Measurements from ENCODE around the gene RBM12. TPM values are rescaled to one million over a fixed set of nuclear protein-coding genes. Genes with fewer than 3 reads are reported as not detected.
A peak's percentile ranks its signal among the peaks of the same experiment; 100 is the strongest.

RBM12 gene
- total and polyA plus RNA-seq, 2 donors (not counting 1 experiment from before 2014, with no cell fraction given): 52.7 to 144 TPM

DNA sequence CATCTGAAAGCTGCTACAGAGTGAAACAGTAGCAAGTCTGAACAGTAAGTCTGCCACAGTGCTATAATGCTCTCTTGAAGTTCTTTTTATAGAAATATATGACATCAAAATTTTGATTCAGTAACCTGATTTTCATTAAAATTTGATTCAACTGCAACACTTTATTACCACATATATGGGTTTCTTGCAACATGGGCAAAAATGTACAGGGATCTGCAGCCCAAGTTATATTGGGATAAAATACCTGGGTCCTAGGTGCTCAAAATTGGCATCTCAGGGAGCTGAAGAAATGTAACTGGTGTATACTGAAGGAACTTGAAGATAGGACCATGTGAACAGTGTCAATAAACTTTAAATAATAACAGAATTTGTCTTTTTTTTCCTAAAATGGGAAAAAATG is 45.3 kb upstream of the RBM12 start:
- intact Hi-C loops (cut with micrococcal nuclease): no loop called here
- H2AFZ ChIP-seq (ENCODE audit: insufficient read depth, low read depth, low read length, poor library complexity, severe bottlenecking): no peak overlapping the region
- H3K4me1 ChIP-seq (ENCODE audit: control insufficient read depth in 2 of 2, insufficient read depth in 2 of 2, low read length in 2 of 2): peaks cover 0 to 5% of the 10 kb centered on the region in 2 donors
- peaks cover 49% of the 10 kb centered on the region for H3K79me2 ChIP-seq (ENCODE audit: control insufficient read depth, insufficient read depth, low read length)
- peaks cover 23 to 89% of the 10 kb centered on the region in 2 experiments for H3K36me3 ChIP-seq (replicated peaks in 1 of 2; ENCODE audit: control extremely low read depth in 1 of 2, control insufficient read depth in 1 of 2, extremely low read depth in 1 of 2, insufficient read depth in 2 of 2, low read length in 1 of 2)
- Mint-ChIP-seq H3K4me1 (peaks cover 31% of the 10 kb centered on the region), H3K4me3 (no peak overlapping the region), H3K9me3 (ENCODE audit: insufficient read depth) (no peaks in the 10 kb centered on the region), H3K27ac (no peak overlapping the region), H3K27me3 (no peaks in the 10 kb centered on the region)
- H3K27me3 ChIP-seq (replicated peaks in 1 of 4; ENCODE audit: control extremely low read depth in 1 of 4, control insufficient read depth in 3 of 4, insufficient read depth in 4 of 4, low read length in 3 of 4): no peaks in the 10 kb centered on the region
- no peak overlapping the region for H3K4me3 ChIP-seq (ENCODE audit: control extremely low read depth in 1 of 5, extremely low read depth in 1 of 5, insufficient read depth in 1 of 5, low read depth in 2 of 5, low read length in 4 of 5)
- H3K27ac ChIP-seq (ENCODE audit: low read length in 2 of 2): no peak overlapping the region
- ChIA-PET CTCF (interaction anchor here (1.6 to 1.9 kb wide), 3 partner anchors 11 to 246 kb away, joined by 4 to 5 read pairs (median 4); partner anchors contain the start of genes NFS1, RBM39 and ROMO1), POLR2A (interaction anchor here (1.2 kb wide), 1 partner anchor 11 kb away, joined by 3 read pairs; the partner anchor contains the start of genes NFS1 and ROMO1)
- ATAC-seq (ENCODE audit: low read depth) (no peak), DNase-seq (no peak)
- TF ChIP-seq EZH2 (IDR thresholded peaks at IDR 0.05; ENCODE audit: borderline replicate concordance, insufficient read depth, low read depth, low read length, poor library complexity, severe bottlenecking): no peak
- TF ChIP-seq, protein P1, sequence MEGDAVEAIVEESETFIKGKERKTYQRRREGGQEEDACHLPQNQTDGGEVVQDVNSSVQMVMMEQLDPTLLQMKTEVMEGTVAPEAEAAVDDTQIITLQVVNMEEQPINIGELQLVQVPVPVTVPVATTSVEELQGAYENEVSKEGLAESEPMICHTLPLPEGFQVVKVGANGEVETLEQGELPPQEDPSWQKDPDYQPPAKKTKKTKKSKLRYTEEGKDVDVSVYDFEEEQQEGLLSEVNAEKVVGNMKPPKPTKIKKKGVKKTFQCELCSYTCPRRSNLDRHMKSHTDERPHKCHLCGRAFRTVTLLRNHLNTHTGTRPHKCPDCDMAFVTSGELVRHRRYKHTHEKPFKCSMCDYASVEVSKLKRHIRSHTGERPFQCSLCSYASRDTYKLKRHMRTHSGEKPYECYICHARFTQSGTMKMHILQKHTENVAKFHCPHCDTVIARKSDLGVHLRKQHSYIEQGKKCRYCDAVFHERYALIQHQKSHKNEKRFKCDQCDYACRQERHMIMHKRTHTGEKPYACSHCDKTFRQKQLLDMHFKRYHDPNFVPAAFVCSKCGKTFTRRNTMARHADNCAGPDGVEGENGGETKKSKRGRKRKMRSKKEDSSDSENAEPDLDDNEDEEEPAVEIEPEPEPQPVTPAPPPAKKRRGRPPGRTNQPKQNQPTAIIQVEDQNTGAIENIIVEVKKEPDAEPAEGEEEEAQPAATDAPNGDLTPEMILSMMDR (IDR thresholded peaks at IDR 0.05): no peak
- peaks cover 49% of the 10 kb centered on the region for H4K20me1 ChIP-seq (ENCODE audit: control insufficient read depth, insufficient read depth, low read length, poor library complexity, severe bottlenecking)
- no peak overlapping the region for H3K4me2 ChIP-seq (replicated peaks; ENCODE audit: low read depth, low read length, poor library complexity, severe bottlenecking)
- H3K9me3 ChIP-seq (ENCODE audit: control extremely low read depth in 1 of 3, control insufficient read depth in 2 of 3, insufficient read depth in 1 of 3, low read length in 2 of 3): no peaks in the 10 kb centered on the region
- no peak overlapping the region for H3K9ac ChIP-seq (ENCODE audit: low read length)

DNA sequence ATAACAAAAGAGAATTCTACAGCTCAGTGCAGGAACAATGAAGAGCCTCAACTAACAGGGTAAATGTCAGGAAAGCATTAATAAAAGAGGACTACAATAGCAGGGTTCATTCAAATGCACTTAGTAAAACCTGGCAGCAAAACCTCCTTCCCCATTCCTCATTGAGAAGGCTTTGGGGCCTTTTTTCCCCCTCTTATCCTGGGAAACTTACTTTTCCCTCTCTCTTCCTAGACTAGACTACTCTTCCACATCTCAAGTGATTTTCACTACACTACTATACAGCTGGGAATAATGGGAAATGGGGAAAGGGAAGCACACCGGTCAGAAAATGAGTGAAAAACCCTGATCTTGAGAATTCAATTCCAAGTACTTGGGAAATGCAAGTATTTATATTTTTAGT is 44.6 kb upstream of the RBM12 start:
- POLR2A ChIA-PET: no interaction called here
- peaks cover 0 to 5% of the 10 kb centered on the region in 2 donors for H3K4me1 ChIP-seq (ENCODE audit: control insufficient read depth in 2 of 2, insufficient read depth in 2 of 2, low read length in 2 of 2)
- peaks cover 28% of the 10 kb centered on the region for H3K4me1 Mint-ChIP-seq
- H2AFZ ChIP-seq (ENCODE audit: insufficient read depth, low read depth, low read length, poor library complexity, severe bottlenecking): no peak overlapping the region
- no peaks in the 10 kb centered on the region for H3K27me3 ChIP-seq (replicated peaks in 1 of 4; ENCODE audit: control extremely low read depth in 1 of 4, control insufficient read depth in 3 of 4, insufficient read depth in 4 of 4, low read length in 3 of 4)
- no peak overlapping the region for H3K9ac ChIP-seq (ENCODE audit: low read length)
- no peak overlapping the region for H3K4me3 ChIP-seq (ENCODE audit: control extremely low read depth in 1 of 5, extremely low read depth in 1 of 5, insufficient read depth in 1 of 5, low read depth in 2 of 5, low read length in 4 of 5)
- TF ChIP-seq, protein P1 (IDR thresholded peaks at IDR 0.05): no peak
- TF ChIP-seq EZH2 (IDR thresholded peaks at IDR 0.05; ENCODE audit: borderline replicate concordance, insufficient read depth, low read depth, low read length, poor library complexity, severe bottlenecking): no peak
- intact Hi-C loops (cut with micrococcal nuclease): no loop called here
- no peak for ATAC-seq (ENCODE audit: low read depth)
- peak; percentile 9 for DNase-seq
- H3K36me3 ChIP-seq (replicated peaks in 1 of 2; ENCODE audit: control extremely low read depth in 1 of 2, control insufficient read depth in 1 of 2, extremely low read depth in 1 of 2, insufficient read depth in 2 of 2, low read length in 1 of 2): peaks cover 28 to 90% of the 10 kb centered on the region in 2 experiments
- no peak overlapping the region for H3K27ac Mint-ChIP-seq
- no CpG with 5 or more reads among the region's 1 CpG for WGBS (ENCODE audit: insufficient coverage)
- no peaks in the 10 kb centered on the region for H3K9me3 Mint-ChIP-seq (ENCODE audit: insufficient read depth)
- H3K4me3 Mint-ChIP-seq: no peak overlapping the region
- peaks cover 50% of the 10 kb centered on the region for H3K79me2 ChIP-seq (ENCODE audit: control insufficient read depth, insufficient read depth, low read length)
- CTCF ChIA-PET: interaction anchor here (1.9 kb wide), 1 partner anchor 10 kb away, joined by 4 read pairs; the partner anchor contains the start of genes NFS1 and ROMO1
- peaks cover 49% of the 10 kb centered on the region for H4K20me1 ChIP-seq (ENCODE audit: control insufficient read depth, insufficient read depth, low read length, poor library complexity, severe bottlenecking)
- H3K9me3 ChIP-seq (ENCODE audit: control extremely low read depth in 1 of 3, control insufficient read depth in 2 of 3, insufficient read depth in 1 of 3, low read length in 2 of 3): no peaks in the 10 kb centered on the region
- no peaks in the 10 kb centered on the region for H3K27me3 Mint-ChIP-seq
- H3K4me2 ChIP-seq (replicated peaks; ENCODE audit: low read depth, low read length, poor library complexity, severe bottlenecking): no peak overlapping the region
- H3K27ac ChIP-seq (ENCODE audit: low read length in 2 of 2): no peak overlapping the region
